Measurements from ENCODE around the gene SORCS3. TPM values are rescaled to one million over a fixed set of nuclear protein-coding genes. Genes with fewer than 3 reads are reported as not detected.

SORCS3 gene
- total and polyA plus RNA-seq, 2 of the 13 experiments (the other 11 are each of a cell fraction or from before 2014, with no cell fraction given), result 0.07 TPM; not detected in 1

DNA sequence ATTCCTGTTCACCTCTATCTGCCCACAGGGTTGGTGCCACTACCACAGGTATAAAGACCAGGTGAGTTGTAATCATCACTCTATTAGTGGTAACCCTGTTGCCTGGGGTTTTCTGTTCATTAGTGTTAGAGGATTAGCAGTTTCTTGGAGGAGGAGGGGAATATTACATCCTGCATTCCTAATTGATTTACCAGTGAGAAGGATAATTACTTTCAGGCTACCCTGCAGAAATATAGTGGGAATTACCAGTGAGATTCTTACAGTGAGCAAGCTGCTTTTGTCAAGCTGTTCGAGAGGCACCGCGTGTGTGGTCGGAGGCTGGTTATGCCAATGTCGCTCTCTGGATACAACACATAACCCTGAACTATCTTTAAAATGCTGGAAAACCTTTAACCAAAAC lies 280.7 kb downstream of the SORCS3 start:
- Histone ChIP-seq H3K27me3 (ENCODE audit: control insufficient read depth in 1 of 2, insufficient read depth in 2 of 2, low read length in 2 of 2) (no peaks in the 10 kb centered on the region), H3K4me1 (ENCODE audit: insufficient read depth, low read length) (no peaks in the 10 kb centered on the region), H3K79me2 (ENCODE audit: insufficient read depth, low read length) (no peaks in the 10 kb centered on the region), H3K36me3 (replicated peaks in 1 of 2; ENCODE audit: control insufficient read depth in 1 of 2, insufficient read depth in 2 of 2, low read length in 2 of 2) (no peaks in the 10 kb centered on the region), H2AFZ (ENCODE audit: low read length) (no peak overlapping the region), H3K4me2 (ENCODE audit: low read depth, low read length) (no peak overlapping the region), H4K20me1 (ENCODE audit: insufficient read depth, low read length) (no peaks in the 10 kb centered on the region), H3K4me3 (replicated peaks in 1 of 3; ENCODE audit: insufficient read depth in 1 of 3, low read depth in 2 of 3, low read length in 3 of 3) (no peak overlapping the region), H3K9me3 (ENCODE audit: low read length) (no peaks in the 10 kb centered on the region), H3K9ac (ENCODE audit: insufficient read depth, low read depth, low read length) (no peak overlapping the region), H3K27ac (ENCODE audit: extremely low read length, insufficient read depth, low read length) (no peak overlapping the region)
- FAIRE-seq, result no peak
- BruUV-seq (replicated peaks), result no TSS peak
- no peak for TF ChIP-seq NPAS2 (CRISPR knock-in tag; IDR thresholded peaks at IDR 0.05; ENCODE audit: borderline replicate concordance)
- TF ChIP-seq CBX1 (IDR thresholded peaks at IDR 0.05; ENCODE audit: low read depth), result no peak
- TF ChIP-seq ZBTB20 (CRISPR knock-in tag; IDR thresholded peaks at IDR 0.05; ENCODE audit: borderline replicate concordance, low read depth), result no peak
- TF ChIP-seq ZNF746 (CRISPR knock-in tag; IDR thresholded peaks at IDR 0.05), result no peak
- TF ChIP-seq, protein P1, sequence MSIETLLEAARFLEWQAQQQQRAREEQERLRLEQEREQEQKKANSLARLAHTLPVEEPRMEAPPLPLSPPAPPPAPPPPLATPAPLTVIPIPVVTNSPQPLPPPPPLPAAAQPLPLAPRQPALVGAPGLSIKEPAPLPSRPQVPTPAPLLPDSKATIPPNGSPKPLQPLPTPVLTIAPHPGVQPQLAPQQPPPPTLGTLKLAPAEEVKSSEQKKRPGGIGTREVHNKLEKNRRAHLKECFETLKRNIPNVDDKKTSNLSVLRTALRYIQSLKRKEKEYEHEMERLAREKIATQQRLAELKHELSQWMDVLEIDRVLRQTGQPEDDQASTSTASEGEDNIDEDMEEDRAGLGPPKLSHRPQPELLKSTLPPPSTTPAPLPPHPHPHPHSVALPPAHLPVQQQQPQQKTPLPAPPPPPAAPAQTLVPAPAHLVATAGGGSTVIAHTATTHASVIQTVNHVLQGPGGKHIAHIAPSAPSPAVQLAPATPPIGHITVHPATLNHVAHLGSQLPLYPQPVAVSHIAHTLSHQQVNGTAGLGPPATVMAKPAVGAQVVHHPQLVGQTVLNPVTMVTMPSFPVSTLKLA (IDR thresholded peaks at IDR 0.05), result no peak
- TF ChIP-seq ZNF605 (CRISPR knock-in tag; IDR thresholded peaks at IDR 0.05), result no peak
- TF ChIP-seq, protein P2, sequence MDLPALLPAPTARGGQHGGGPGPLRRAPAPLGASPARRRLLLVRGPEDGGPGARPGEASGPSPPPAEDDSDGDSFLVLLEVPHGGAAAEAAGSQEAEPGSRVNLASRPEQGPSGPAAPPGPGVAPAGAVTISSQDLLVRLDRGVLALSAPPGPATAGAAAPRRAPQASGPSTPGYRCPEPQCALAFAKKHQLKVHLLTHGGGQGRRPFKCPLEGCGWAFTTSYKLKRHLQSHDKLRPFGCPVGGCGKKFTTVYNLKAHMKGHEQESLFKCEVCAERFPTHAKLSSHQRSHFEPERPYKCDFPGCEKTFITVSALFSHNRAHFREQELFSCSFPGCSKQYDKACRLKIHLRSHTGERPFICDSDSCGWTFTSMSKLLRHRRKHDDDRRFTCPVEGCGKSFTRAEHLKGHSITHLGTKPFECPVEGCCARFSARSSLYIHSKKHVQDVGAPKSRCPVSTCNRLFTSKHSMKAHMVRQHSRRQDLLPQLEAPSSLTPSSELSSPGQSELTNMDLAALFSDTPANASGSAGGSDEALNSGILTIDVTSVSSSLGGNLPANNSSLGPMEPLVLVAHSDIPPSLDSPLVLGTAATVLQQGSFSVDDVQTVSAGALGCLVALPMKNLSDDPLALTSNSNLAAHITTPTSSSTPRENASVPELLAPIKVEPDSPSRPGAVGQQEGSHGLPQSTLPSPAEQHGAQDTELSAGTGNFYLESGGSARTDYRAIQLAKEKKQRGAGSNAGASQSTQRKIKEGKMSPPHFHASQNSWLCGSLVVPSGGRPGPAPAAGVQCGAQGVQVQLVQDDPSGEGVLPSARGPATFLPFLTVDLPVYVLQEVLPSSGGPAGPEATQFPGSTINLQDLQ (CRISPR knock-in tag; IDR thresholded peaks at IDR 0.05), result no peak
- TF ChIP-seq, protein P3, sequence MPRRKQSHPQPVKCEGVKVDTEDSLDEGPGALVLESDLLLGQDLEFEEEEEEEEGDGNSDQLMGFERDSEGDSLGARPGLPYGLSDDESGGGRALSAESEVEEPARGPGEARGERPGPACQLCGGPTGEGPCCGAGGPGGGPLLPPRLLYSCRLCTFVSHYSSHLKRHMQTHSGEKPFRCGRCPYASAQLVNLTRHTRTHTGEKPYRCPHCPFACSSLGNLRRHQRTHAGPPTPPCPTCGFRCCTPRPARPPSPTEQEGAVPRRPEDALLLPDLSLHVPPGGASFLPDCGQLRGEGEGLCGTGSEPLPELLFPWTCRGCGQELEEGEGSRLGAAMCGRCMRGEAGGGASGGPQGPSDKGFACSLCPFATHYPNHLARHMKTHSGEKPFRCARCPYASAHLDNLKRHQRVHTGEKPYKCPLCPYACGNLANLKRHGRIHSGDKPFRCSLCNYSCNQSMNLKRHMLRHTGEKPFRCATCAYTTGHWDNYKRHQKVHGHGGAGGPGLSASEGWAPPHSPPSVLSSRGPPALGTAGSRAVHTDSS (CRISPR knock-in tag; conservative IDR thresholded peaks at IDR 0.05), result no peak
- TF ChIP-seq, protein P4, sequence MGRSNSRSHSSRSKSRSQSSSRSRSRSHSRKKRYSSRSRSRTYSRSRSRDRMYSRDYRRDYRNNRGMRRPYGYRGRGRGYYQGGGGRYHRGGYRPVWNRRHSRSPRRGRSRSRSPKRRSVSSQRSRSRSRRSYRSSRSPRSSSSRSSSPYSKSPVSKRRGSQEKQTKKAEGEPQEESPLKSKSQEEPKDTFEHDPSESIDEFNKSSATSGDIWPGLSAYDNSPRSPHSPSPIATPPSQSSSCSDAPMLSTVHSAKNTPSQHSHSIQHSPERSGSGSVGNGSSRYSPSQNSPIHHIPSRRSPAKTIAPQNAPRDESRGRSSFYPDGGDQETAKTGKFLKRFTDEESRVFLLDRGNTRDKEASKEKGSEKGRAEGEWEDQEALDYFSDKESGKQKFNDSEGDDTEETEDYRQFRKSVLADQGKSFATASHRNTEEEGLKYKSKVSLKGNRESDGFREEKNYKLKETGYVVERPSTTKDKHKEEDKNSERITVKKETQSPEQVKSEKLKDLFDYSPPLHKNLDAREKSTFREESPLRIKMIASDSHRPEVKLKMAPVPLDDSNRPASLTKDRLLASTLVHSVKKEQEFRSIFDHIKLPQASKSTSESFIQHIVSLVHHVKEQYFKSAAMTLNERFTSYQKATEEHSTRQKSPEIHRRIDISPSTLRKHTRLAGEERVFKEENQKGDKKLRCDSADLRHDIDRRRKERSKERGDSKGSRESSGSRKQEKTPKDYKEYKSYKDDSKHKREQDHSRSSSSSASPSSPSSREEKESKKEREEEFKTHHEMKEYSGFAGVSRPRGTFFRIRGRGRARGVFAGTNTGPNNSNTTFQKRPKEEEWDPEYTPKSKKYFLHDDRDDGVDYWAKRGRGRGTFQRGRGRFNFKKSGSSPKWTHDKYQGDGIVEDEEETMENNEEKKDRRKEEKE (IDR thresholded peaks at IDR 0.05), result no peak
- TF ChIP-seq, protein P5, sequence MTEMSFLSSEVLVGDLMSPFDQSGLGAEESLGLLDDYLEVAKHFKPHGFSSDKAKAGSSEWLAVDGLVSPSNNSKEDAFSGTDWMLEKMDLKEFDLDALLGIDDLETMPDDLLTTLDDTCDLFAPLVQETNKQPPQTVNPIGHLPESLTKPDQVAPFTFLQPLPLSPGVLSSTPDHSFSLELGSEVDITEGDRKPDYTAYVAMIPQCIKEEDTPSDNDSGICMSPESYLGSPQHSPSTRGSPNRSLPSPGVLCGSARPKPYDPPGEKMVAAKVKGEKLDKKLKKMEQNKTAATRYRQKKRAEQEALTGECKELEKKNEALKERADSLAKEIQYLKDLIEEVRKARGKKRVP (CRISPR knock-in tag; IDR thresholded peaks at IDR 0.05), result no peak
- TF ChIP-seq, protein P6, sequence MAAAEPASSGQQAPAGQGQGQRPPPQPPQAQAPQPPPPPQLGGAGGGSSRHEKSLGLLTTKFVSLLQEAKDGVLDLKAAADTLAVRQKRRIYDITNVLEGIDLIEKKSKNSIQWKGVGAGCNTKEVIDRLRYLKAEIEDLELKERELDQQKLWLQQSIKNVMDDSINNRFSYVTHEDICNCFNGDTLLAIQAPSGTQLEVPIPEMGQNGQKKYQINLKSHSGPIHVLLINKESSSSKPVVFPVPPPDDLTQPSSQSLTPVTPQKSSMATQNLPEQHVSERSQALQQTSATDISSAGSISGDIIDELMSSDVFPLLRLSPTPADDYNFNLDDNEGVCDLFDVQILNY (CRISPR knock-in tag; conservative IDR thresholded peaks at IDR 0.05), result no peak
- no peak for TF ChIP-seq SUZ12 (IDR thresholded peaks at IDR 0.05; ENCODE audit: low read depth, low read length)
- TF ChIP-seq ZNF737 (CRISPR knock-in tag; IDR thresholded peaks at IDR 0.05; ENCODE audit: borderline replicate concordance), result no peak
- TF ChIP-seq KAT2B (IDR thresholded peaks at IDR 0.05; ENCODE audit: borderline replicate concordance, low read depth, low read length), result no peak
- WGBS (ENCODE audit: low lambda C conversion rate), result 63% methylated on average over 5 of the region's 5 CpGs
- in situ Hi-C loops (cut with HindIII; ENCODE audit: extremely low pct_ligation_motif_present, low pct_unique_long_range_greater_than_20kb), result loop anchor here (10.0 kb wide), 1 partner anchor 277 kb away; the partner anchor contains the start of gene SORCS3
- DNase-seq (ENCODE audit: low spot score), result no peak
- POLR2A ChIA-PET, result no interaction called here
- CTCF ChIA-PET (ENCODE audit: low intra/inter-chr PET ratio, low total read pairs), result no interaction called here
- no peak for ATAC-seq
- intact Hi-C loops (cut with micrococcal nuclease; ENCODE audit: unreplicated experiment), result no loop called here

All from HepG2 (cell line).